Motor neuron (in vitro differentiated cells): Measurements from ENCODE around the gene ZNF224. TPM values are rescaled to one million over a fixed set of nuclear protein-coding genes. Genes with fewer than 3 reads are reported as not detected.
A peak's percentile ranks its signal among the peaks of the same experiment; 100 is the strongest.

ENCODE experiments used
- ATAC-seq, 8 experiments: fragments of 200-7000 bp; cut with Tn5 transposase; replicated peaks in 6 of 8; 2 replicates each; pipeline ENCODE4 v1.8.0; 2021; ENCODE audit warnings: mild to moderate bottlenecking in 8 of 8, moderate library complexity in 8 of 8
- H3K27ac ChIP-seq, 2 donors: fragments of 250-450 bp; sonication (Bioruptor Pico); 2 replicates each; pipeline ENCODE4 v1.9.0; 2021; ENCODE audit warnings: antibody characterized with exemption in 2 of 2, mild to moderate bottlenecking in 2 of 2, moderate library complexity in 1 of 2
- H3K4me1 ChIP-seq, 2 donors: fragments of 250-450 bp; sonication (Bioruptor Pico); replicated peaks in 1 of 2; 2 replicates each; pipeline ENCODE4 v1.6.1; 2021; ENCODE audit warnings: antibody characterized with exemption in 2 of 2, mild to moderate bottlenecking in 2 of 2, moderate library complexity in 1 of 2
- H3K4me3 ChIP-seq, 5 donors: fragments of 250-450 bp; sonication (Bioruptor Pico); 2 replicates each; pipeline ENCODE4 v1.9.0; 2021; ENCODE audit warnings: antibody characterized with exemption in 5 of 5, mild to moderate bottlenecking in 5 of 5, moderate library complexity in 4 of 5
- WGBS, 10 experiments: fragments of 450-650 bp; shearing (Covaris generic); methylation state at CpG; one replicate each; pipeline ENCODE4 v1.0.0; 2022; 5-methylcytosine and 5-hydroxymethylcytosine counted together
- in situ Hi-C, 9 experiments: fragments of 400-800 bp; cut with MboI; loops; one replicate each; pipeline ENCODE4 v1.15.0; 2021; ENCODE audit warnings: low sequenced_read_pairs in 9 of 9, low pct_unique_long_range_greater_than_20kb in 2 of 9; ENCODE audit not compliant: unreplicated experiment in 9 of 9
- total RNA-seq, 8 experiments: library from RNA; unstranded; fragments of 300-600 nt; gene quantifications; 2 replicates each; pipeline versions ENCODE4 v1.2.3 to v1.2.4, GENCODE V29; 2022

The ZNF224 gene
- total RNA-seq = 10 to 100 TPM; 14.8 to 40.0 (median 20.3) TPM

- in situ Hi-C loops = no loop called here
- Histone ChIP-seq H3K4me3 (peak within 1 kb of the TSS; percentile 55 to 84 (median 66)), H3K27ac (peak within 1 kb of the TSS in 1 of 2 donors; percentile 38), H3K4me1 (peaks cover 7% of the 10 kb centered on the region in 2 donors)
- ATAC-seq = peak; percentile 92 to 100 (median 99)
- 0 to 2% (median 0%) methylated on average over 2 to 28 of the region's 50 CpGs; no CpG with 5 or more reads in 1 of the 10 experiments for WGBS, 10 experiments
Observed at GRCh38 chr19:44093931-44094765, at the start of gene ZNF224. TSS of gene ZNF224 (plus strand) at chr19:44094361. CDS start at chr19:44097874, 3,513 bp downstream.

DNA sequence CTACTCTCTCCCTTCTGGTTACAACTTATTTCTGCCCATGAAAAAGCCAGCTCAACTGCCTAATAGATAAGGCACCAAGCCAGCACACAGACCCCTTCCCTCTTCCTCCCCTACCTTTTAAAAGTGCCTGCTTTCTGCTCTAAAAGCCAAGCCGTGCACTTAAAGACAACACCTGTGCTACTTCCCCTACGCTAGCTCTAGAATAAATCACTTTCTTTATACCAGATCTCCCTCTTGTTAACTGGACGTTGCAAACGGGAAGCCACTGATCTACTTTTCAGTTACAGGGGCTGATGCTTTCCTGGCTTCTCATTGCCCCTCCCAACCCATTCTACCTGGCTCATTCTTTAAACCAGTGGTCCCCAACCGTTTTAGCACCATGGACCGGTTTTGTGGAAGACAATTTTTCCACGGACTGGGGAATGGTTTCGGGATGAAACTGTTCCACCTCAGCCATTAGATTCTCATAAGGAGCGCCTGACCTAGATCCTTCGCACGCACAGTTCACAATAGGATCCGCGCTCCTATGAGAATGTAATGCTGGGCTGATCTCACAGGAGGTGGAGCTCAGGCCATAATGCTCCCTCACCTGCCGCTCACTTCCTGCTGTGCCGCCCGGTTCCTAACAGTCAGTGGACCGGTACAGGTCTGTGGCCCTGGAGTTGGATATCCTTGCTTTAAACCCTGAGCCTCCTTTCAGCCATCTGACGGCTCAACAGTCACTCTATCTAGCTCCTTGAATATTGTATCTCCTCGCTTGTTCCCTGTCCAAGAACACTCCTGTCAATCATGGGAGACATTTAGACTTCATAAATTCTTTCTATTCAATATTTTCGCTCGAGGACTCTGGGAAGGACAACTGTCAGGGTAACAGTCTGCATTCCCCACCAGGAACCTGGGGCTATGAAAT, 43.2 kb upstream of the ZNF224 start:
- ATAC-seq = peak in 3 of 8 experiments; percentile 23 to 80 (median 74)
- in situ Hi-C loops = no loop called here
- Histone ChIP-seq H3K27ac (no peak overlapping the region), H3K4me3 (peak overlapping the region; percentile 51 to 75 (median 60)), H3K4me1 (peaks cover 3 to 6% of the 10 kb centered on the region in 2 donors)
- 13 to 97% (median 61%) methylated on average over 3 to 17 of the region's 21 CpGs for WGBS, 10 experiments

DNA sequence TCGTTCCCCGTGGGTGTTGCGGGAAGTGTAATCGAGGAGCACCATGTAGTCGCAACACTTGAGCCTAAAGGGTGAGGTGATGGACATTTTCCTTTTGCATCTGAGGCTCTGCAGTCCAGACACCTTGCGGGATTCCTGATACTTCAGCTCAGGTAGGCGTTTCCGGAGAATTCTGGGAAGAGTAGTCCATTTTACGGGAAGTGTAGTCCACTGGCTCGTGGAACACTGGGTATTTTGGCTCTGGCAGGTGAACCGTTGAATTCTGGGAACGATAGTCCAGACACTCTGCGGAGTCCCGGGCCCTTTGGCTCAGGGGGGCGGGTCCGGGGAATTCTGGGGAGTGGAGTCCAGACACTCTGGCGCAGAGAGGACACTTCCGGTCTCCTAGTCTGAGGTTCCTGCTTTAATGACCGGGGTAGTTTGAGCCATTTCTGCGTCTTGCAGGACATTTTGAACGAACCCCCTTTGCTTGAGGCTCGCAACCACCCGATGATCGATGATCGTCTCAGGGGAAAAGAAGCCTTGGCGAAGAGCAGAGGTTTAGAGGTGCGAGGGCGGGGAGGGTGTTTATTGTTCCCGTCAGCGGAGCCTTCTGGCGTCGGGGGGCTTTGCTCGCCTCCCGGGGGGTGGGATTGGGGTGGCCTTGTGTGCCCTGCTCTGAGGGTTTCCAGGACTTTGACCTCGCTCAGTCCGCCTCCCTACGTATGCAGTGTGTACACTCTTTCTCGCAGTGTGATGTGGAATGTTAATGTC, 42.3 kb upstream of the ZNF224 start, which contains the start of gene ZNF223:
Gene ZNF223 (plus strand): TSS at position 387 of the 753 bp plus-strand sequence. CDS start 3,141 bp downstream, outside the sequence.
- peak within 1 kb of the TSS; percentile 6 to 35 for H3K27ac ChIP-seq
- peak; percentile 96 to 100 (median 100) for ATAC-seq
- 0 to 47% (median 19%) methylated on average over 3 to 9 of the region's 38 CpGs; no CpG with 5 or more reads in 2 of the 10 experiments for WGBS, 10 experiments
- peak within 1 kb of the TSS; percentile 51 to 75 (median 60) for H3K4me3 ChIP-seq
- peaks cover 3 to 6% of the 10 kb centered on the region in 2 donors for H3K4me1 ChIP-seq
- in situ Hi-C loops = no loop called here

GRCh38 chr19:44055870-44056269, 38.3 kb upstream of the ZNF224 start:
- Histone ChIP-seq H3K4me1 (peaks cover 3 to 6% of the 10 kb centered on the region in 2 donors), H3K27ac (no peak overlapping the region), H3K4me3 (no peak overlapping the region)
- WGBS, 10 experiments = 70 to 100% (median 99%) methylated on average over 1 to 4 of the region's 5 CpGs; no CpG with 5 or more reads in 2 of the 10 experiments
- no peak for ATAC-seq
- in situ Hi-C loops = no loop called here

GRCh38 chr19:44059229-44059628, 34.9 kb upstream of the ZNF224 start:
- no peak for ATAC-seq
- Histone ChIP-seq H3K4me3 (no peak overlapping the region), H3K4me1 (no peaks in the 10 kb centered on the region), H3K27ac (no peak overlapping the region)
- 14 to 100% (median 60%) methylated on average over 1 of the region's 2 CpGs; no CpG with 5 or more reads in 5 of the 10 experiments for WGBS, 10 experiments
- in situ Hi-C loops = no loop called here

- Histone ChIP-seq H3K4me1 (no peaks in the 10 kb centered on the region), H3K4me3 (no peak overlapping the region), H3K27ac (no peak overlapping the region)
- in situ Hi-C loops = no loop called here
- 71 to 100% (median 100%) methylated on average over 1 of the region's 1 CpG; no CpG with 5 or more reads in 5 of the 10 experiments for WGBS, 10 experiments
- ATAC-seq = no peak
Observed at GRCh38 chr19:44061038-44061437, 33.1 kb upstream of the ZNF224 start.

DNA sequence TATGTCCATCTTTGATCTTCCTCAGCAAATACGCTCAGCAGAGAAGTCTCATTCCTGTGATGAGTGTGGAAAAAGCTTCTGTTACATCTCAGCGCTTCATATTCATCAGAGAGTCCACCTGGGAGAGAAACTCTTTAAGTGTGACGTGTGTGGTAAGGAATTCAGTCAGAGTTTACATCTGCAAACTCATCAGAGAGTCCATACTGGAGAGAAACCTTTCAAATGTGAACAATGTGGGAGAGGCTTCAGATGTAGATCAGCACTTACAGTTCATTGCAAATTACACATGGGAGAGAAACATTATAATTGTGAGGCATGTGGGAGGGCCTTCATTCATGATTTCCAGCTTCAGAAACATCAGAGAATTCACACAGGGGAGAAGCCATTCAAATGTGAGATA, 27.9 kb upstream of the ZNF224 start:
- no peak overlapping the region for H3K27ac ChIP-seq
- H3K4me1 ChIP-seq = peaks cover 2% of the 10 kb centered on the region in 2 donors
- WGBS, 10 experiments = 20 to 94% (median 60%) methylated on average over 2 to 3 of the region's 3 CpGs; no CpG with 5 or more reads in 2 of the 10 experiments
- ATAC-seq = no peak
- H3K4me3 ChIP-seq = no peak overlapping the region
- in situ Hi-C loops = no loop called here

DNA sequence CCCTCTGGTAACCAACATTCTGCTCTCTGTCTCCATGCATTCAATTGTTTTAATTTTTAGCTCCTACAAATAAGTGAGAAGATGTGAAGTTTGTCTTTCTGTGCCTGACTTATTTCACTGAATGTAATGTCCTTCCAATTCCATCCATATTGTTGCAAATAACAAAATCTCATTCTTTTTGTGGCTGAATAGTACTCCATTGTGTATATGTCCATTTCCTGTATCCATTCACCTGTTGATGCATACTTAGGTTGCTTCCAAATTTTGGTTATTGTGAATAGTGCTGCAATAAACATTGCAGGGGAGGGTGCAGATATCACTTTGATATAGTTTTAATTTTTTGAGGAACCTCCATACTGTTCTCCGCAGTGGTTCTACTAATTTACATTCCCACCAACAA, 24.7 kb upstream of the ZNF224 start:
- H3K4me1 ChIP-seq = peaks cover 6 to 11% of the 10 kb centered on the region in 2 donors
- 40 to 100% (median 100%) methylated on average over 1 of the region's 1 CpG; no CpG with 5 or more reads in 3 of the 10 experiments for WGBS, 10 experiments
- in situ Hi-C loops = no loop called here

DNA sequence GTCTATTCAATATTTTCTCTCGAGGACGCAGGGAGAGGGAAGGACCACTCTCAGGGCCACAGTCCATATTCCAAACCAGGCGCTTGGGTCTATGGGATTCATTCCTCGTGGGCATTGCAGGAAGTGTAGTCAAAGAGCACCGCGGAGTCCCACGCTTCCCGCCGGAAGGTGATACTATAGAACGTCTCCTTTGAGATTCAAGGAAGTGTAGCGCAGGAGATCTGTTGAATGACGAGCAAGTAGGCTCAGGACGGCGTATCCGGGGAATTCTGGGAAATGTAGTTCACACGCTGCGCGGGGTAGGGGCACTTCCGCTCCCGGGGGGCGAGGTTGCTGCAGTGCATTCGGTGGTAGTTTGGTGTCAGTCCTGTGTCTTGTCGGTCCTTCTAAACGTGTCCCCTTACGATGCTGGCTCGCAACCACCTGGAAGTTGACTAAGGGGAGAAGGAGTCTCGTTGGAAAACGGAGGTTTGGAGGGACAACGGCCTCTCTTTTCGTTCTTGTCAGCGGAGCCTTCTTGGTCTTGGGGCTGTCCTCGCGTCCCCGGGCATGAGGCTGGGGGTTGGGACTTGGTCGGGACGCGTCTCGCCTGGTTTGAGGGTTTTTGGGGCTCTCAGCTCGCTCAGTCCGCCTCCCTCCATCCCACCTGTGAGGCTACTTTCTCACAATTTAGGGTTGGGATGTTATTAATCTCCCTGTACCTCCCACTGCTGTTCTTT, 22.2 kb upstream of the ZNF224 start, which contains the start of gene ZNF284:
Gene ZNF284 (plus strand): TSS at position 336 of the 719 bp plus-strand sequence. CDS start 4,231 bp downstream, outside the sequence.
- Histone ChIP-seq H3K27ac (peak within 1 kb of the TSS; percentile 4 to 45), H3K4me3 (peak within 1 kb of the TSS; percentile 48 to 66 (median 55)), H3K4me1 (peaks cover 6 to 11% of the 10 kb centered on the region in 2 donors)
- WGBS, 10 experiments = 0 to 34% (median 1%) methylated on average over 1 to 25 of the region's 40 CpGs; no CpG with 5 or more reads in 2 of the 10 experiments
- in situ Hi-C loops = no loop called here
- peak; percentile 98 to 100 (median 99) for ATAC-seq

More for the DNA sequence above, 24.7 kb upstream of the ZNF224 start:
- H3K27ac ChIP-seq = no peak overlapping the region
- H3K4me3 ChIP-seq = no peak overlapping the region
- no peak for ATAC-seq

DNA sequence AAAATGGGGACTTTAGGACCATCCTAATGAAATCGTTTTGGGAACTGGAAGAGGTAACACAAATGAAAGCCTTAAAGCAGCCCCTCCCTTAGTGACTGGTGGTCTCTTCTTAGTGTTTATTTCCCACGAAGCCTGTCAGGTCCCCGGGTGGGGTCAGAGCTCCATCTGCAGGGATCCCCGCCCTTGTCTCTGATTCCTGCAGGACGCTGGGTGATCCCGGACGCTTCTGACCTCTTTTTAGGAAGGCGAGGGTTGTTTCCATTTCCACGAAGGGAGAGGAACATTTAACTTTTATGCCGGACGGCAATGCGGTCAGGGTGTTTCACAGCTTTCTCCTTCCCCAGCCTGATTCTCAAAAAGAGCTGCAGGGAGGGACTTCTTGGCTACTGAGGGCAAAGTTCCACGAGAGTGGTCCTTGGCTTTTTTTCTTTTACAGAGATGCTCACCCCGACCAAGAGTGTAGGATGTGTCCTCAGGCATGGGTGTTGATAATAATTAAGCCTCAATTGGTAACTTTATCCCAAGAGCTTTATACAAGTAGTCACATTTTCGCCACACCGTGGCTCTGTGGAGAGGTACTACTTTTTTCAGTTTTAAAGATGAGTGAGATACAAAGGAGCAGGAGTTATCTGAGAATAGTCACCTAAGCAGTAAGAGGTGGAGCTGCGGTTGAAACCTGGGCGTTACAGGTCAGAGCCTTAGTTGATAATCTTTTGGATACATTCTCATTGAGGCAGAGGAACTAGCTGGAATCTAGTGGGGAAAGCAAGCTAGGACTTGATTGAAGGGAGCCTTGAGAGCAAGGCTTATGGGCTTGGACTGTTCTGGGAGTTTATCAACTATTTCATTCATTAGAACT, 21.4 kb upstream of the ZNF224 start:
- in situ Hi-C loops = no loop called here
- ATAC-seq = peak in 2 of 8 experiments; percentile 3 to 4
- Histone ChIP-seq H3K27ac (no peak overlapping the region), H3K4me3 (peak overlapping the region; percentile 48 to 66 (median 55)), H3K4me1 (peaks cover 6 to 11% of the 10 kb centered on the region in 2 donors)
- 0 to 72% (median 37%) methylated on average over 2 to 11 of the region's 18 CpGs; no CpG with 5 or more reads in 1 of the 10 experiments for WGBS, 10 experiments

- Histone ChIP-seq H3K4me1 (peaks cover 4 to 9% of the 10 kb centered on the region in 2 donors), H3K4me3 (no peak overlapping the region), H3K27ac (no peak overlapping the region)
- WGBS, 10 experiments = 78 to 100% (median 95%) methylated on average over 1 to 2 of the region's 2 CpGs; no CpG with 5 or more reads in 1 of the 10 experiments
- no peak for ATAC-seq
- in situ Hi-C loops = no loop called here
Observed at GRCh38 chr19:44076325-44076724, 17.8 kb upstream of the ZNF224 start.
